SK-N-SH treated with all-trans-retinoic acid at 6 μM for 48 hours (cell line): Measurements from ENCODE around the gene PACS1.

Source experiments
- ARNTL ChIP-seq: fragments of 450-650 bp; formaldehyde crosslinking; IDR thresholded peaks from 2 replicates; pipeline ENCODE4 v1.5.0; 2020; ENCODE audit warnings: low read depth, mild to moderate bottlenecking, moderate library complexity, borderline replicate concordance
- CREB5 ChIP-seq: fragments of 250-450 bp; sonication (Bioruptor Pico); IDR thresholded peaks from 2 replicates; pipeline ENCODE4 v1.5.1; 2020; ENCODE audit warnings: low read depth, mild to moderate bottlenecking, moderate library complexity
- CSRNP3 ChIP-seq: fragments of 250-450 bp; sonication (Bioruptor Pico); IDR thresholded peaks from 2 replicates; pipeline ENCODE4 v1.5.1; 2021; ENCODE audit warnings: mild to moderate bottlenecking, moderate library complexity
- ESRRG ChIP-seq: fragments of 250-450 bp; sonication (Bioruptor Pico); IDR thresholded peaks from 2 replicates; pipeline ENCODE4 v1.6.1; 2021; ENCODE audit warnings: mild to moderate bottlenecking
- PPARA ChIP-seq: fragments of 250-450 bp; sonication (Bioruptor Pico); IDR thresholded peaks from 2 replicates; pipeline ENCODE4 v1.5.0; 2020; ENCODE audit warnings: mild to moderate bottlenecking, borderline replicate concordance
- RARB ChIP-seq: fragments of 250-450 bp; sonication (Bioruptor Pico); IDR thresholded peaks from 2 replicates; pipeline ENCODE4 v1.8.0; 2021; ENCODE audit warnings: mild to moderate bottlenecking, moderate library complexity
- TOX ChIP-seq: fragments of 250-450 bp; sonication (Bioruptor Pico); IDR thresholded peaks from 2 replicates; pipeline ENCODE4 v1.8.0; 2021; ENCODE audit warnings: mild to moderate bottlenecking, moderate library complexity, borderline replicate concordance
- ZC3H10 ChIP-seq: fragments of 250-450 bp; sonication (Bioruptor Pico); IDR thresholded peaks from 2 replicates; pipeline ENCODE4 v1.5.1; 2021; ENCODE audit warnings: mild to moderate bottlenecking, moderate library complexity
- ZFP30 ChIP-seq: fragments of 450-650 bp; formaldehyde crosslinking; IDR thresholded peaks from 2 replicates; pipeline ENCODE4 v1.5.0; 2022; ENCODE audit warnings: mild to moderate bottlenecking, moderate library complexity
- TF ChIP-seq, protein P1 (sequence below): fragments of 250-450 bp; sonication (Bioruptor Pico); IDR thresholded peaks from 2 replicates; pipeline ENCODE4 v1.8.0; 2020; ENCODE audit warnings: mild to moderate bottlenecking, moderate library complexity, borderline replicate concordance
- TF ChIP-seq, protein P2 (sequence below): fragments of 250-450 bp; sonication (Bioruptor Pico); IDR thresholded peaks from 2 replicates; pipeline ENCODE4 v1.5.0; 2020; ENCODE audit warnings: mild to moderate bottlenecking, moderate library complexity

- TF ChIP-seq ARNTL (CRISPR knock-in tag) = no peak
- no peak for TF ChIP-seq CSRNP3 (CRISPR knock-in tag)
- TF ChIP-seq, protein P1, sequence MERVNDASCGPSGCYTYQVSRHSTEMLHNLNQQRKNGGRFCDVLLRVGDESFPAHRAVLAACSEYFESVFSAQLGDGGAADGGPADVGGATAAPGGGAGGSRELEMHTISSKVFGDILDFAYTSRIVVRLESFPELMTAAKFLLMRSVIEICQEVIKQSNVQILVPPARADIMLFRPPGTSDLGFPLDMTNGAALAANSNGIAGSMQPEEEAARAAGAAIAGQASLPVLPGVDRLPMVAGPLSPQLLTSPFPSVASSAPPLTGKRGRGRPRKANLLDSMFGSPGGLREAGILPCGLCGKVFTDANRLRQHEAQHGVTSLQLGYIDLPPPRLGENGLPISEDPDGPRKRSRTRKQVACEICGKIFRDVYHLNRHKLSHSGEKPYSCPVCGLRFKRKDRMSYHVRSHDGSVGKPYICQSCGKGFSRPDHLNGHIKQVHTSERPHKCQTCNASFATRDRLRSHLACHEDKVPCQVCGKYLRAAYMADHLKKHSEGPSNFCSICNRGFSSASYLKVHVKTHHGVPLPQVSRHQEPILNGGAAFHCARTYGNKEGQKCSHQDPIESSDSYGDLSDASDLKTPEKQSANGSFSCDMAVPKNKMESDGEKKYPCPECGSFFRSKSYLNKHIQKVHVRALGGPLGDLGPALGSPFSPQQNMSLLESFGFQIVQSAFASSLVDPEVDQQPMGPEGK (CRISPR knock-in tag) = no peak
- no peak for TF ChIP-seq PPARA (CRISPR knock-in tag)
- no peak for TF ChIP-seq ZFP30 (CRISPR knock-in tag)
- no peak for TF ChIP-seq ZC3H10 (CRISPR knock-in tag)
- TF ChIP-seq CREB5 (CRISPR knock-in tag) = no peak
- TF ChIP-seq, protein P2, sequence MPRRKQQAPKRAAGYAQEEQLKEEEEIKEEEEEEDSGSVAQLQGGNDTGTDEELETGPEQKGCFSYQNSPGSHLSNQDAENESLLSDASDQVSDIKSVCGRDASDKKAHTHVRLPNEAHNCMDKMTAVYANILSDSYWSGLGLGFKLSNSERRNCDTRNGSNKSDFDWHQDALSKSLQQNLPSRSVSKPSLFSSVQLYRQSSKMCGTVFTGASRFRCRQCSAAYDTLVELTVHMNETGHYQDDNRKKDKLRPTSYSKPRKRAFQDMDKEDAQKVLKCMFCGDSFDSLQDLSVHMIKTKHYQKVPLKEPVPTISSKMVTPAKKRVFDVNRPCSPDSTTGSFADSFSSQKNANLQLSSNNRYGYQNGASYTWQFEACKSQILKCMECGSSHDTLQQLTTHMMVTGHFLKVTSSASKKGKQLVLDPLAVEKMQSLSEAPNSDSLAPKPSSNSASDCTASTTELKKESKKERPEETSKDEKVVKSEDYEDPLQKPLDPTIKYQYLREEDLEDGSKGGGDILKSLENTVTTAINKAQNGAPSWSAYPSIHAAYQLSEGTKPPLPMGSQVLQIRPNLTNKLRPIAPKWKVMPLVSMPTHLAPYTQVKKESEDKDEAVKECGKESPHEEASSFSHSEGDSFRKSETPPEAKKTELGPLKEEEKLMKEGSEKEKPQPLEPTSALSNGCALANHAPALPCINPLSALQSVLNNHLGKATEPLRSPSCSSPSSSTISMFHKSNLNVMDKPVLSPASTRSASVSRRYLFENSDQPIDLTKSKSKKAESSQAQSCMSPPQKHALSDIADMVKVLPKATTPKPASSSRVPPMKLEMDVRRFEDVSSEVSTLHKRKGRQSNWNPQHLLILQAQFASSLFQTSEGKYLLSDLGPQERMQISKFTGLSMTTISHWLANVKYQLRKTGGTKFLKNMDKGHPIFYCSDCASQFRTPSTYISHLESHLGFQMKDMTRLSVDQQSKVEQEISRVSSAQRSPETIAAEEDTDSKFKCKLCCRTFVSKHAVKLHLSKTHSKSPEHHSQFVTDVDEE = no peak
- TF ChIP-seq TOX = no peak
- TF ChIP-seq RARB (CRISPR knock-in tag) = no peak
- TF ChIP-seq ESRRG (CRISPR knock-in tag) = no peak
Measured at GRCh38 chr11:66268244-66268951, 198.3 kb downstream of the PACS1 start, which contains the start of gene RAB1B.
